ENCODE data around the gene LONP2. TPM values are rescaled to one million over a fixed set of nuclear protein-coding genes. Genes with fewer than 3 reads are reported as not detected.

LONP2 gene
- total and polyA plus RNA-seq, 9 of the 15 experiments (the other 6 are each of a cell fraction or from before 2014, with no cell fraction given) = 8.1 to 41.2 (median 25.6) TPM

GRCh38 chr16:48252013-48252412, 7.9 kb downstream of the LONP2 start:
- DNase-seq (ENCODE audit: extremely low read depth in 1 of 4, low spot score in 3 of 4) = no peak
- TF ChIP-seq SIN3A (IDR thresholded peaks at IDR 0.05; ENCODE audit: borderline replicate concordance in 2 of 2, control insufficient read depth in 1 of 2, low read depth in 2 of 2, low read length in 2 of 2) (no peak), MAFK (IDR thresholded peaks at IDR 0.05; ENCODE audit: low read length) (no peak), ZNF444 (CRISPR knock-in tag; IDR thresholded peaks at IDR 0.05) (no peak), PYGO2 (tag; IDR thresholded peaks at IDR 0.05) (no peak), HLTF (IDR thresholded peaks at IDR 0.05) (no peak), CBFA2T2 (conservative IDR thresholded peaks at IDR 0.05) (no peak), SMC3 (conservative IDR thresholded peaks at IDR 0.05; ENCODE audit: insufficient read depth, low read depth, low read length) (no peak), ETV5 (CRISPR knock-in tag; IDR thresholded peaks at IDR 0.05; ENCODE audit: low read depth) (no peak), ZNF431 (CRISPR knock-in tag; IDR thresholded peaks at IDR 0.05) (no peak), ZNF398 (CRISPR knock-in tag; IDR thresholded peaks at IDR 0.05) (no peak), ZNF184 (CRISPR knock-in tag; IDR thresholded peaks at IDR 0.05) (no peak)
- H3K79me2 ChIP-seq (ENCODE audit: control insufficient read depth, insufficient read depth, low read length) = peaks cover 44% of the 10 kb centered on the region
- H3K4me1 ChIP-seq (replicated peaks in 1 of 2; ENCODE audit: control insufficient read depth in 2 of 2, insufficient read depth in 2 of 2, low read length in 2 of 2) = no peaks in the 10 kb centered on the region
- ChIA-PET CTCF (ENCODE audit: low intra/inter-chr PET ratio) (no interaction called here), POLR2A (no interaction called here)
- in situ Hi-C loops (cut with MboI) (no loop called here), intact Hi-C loops (cut with micrococcal nuclease) (no loop called here)
- no peaks in the 10 kb centered on the region for H3K27me3 ChIP-seq (ENCODE audit: control insufficient read depth in 2 of 2, insufficient read depth in 2 of 2, low read length in 2 of 2)
- H3K9ac ChIP-seq (ENCODE audit: insufficient read depth in 1 of 2, low read depth in 2 of 2, low read length in 2 of 2) = no peak overlapping the region
- H3K9me1 ChIP-seq (ENCODE audit: control insufficient read depth, insufficient read depth, low read length) = no peaks in the 10 kb centered on the region
- no peak overlapping the region for H2AFZ ChIP-seq (ENCODE audit: low read depth, low read length)
- FAIRE-seq = no peak
- no peak for ATAC-seq
- H3K27ac ChIP-seq (ENCODE audit: extremely low read depth, low read depth, low read length) = no peak overlapping the region
- BruUV-seq (replicated peaks) = no TSS peak
- 0 out of 2 replicates have a peak, but pooled peaks cover 4% of the 10 kb centered on the region for H4K20me1 ChIP-seq (replicated peaks; ENCODE audit: control insufficient read depth, insufficient read depth, low read length)
- WGBS (ENCODE audit: insufficient coverage, low coverage, missing lambda C conversion rate) = 89% methylated on average over 5 of the region's 5 CpGs
- no peak overlapping the region for H3K4me3 ChIP-seq
- no peaks in the 10 kb centered on the region for H3K9me3 ChIP-seq (replicated peaks; ENCODE audit: control insufficient read depth, insufficient read depth, low read depth, low read length)
- H3K4me2 ChIP-seq (ENCODE audit: insufficient read depth, low read length) = no peak overlapping the region
- peaks cover 44% of the 10 kb centered on the region; the same call in 2 of the 3 replicates for H3K36me3 ChIP-seq (ENCODE audit: control insufficient read depth, insufficient read depth, low read length)
